ENCODE measurements around the gene ALDH1A2. TPM values are rescaled to one million over a fixed set of nuclear protein-coding genes. Genes with fewer than 3 reads are reported as not detected.

ALDH1A2 gene
- total and polyA plus RNA-seq, 11 donors = 1.9 to 63.3 (median 6.8) TPM

DNA sequence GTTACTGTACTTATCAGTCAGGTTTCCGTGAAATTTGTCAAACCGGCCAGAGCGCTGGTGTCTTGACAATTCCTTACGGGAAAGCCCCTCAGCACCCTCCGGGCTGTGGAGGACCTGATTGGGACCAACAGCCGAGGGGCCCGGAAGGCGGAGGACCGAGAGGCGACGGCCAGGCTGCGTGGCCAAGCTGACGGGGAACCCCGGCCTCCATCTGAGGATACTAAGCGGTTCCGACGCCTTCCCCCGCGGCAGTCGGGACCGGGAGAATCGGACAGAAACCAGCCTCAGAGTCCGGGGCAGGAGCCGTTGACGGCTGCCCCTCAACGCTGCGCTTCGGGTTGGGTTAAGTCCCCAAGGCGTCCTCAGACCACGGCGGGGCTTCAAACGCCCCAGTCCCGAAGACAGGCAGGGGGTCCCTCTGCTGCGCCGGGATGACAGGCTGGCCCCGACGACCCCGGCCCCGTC is 499 bp downstream of the ALDH1A2 start:
- 3 to 9% (median 5%) methylated on average over 7 to 39 of the region's 39 CpGs for WGBS, 4 donors
- peaks cover 6 to 68% (median 32%) of the 10 kb centered on the region in 9 donors for H3K27me3 ChIP-seq
- TF ChIP-seq CTCF (IDR thresholded peaks at IDR 0.05) (no peak), POLR2A (IDR thresholded peaks at IDR 0.05) (no peak)
- ATAC-seq (peak in 2 of 4 donors; percentile 23 to 29), DNase-seq (peak; percentile 20 to 60 (median 34))
- no peaks in the 10 kb centered on the region for H3K36me3 ChIP-seq
- no peaks in the 10 kb centered on the region for H3K9me3 ChIP-seq
- peak overlapping the region in 11 of 12 donors; percentile 3 to 86 (median 72) for H3K27ac ChIP-seq
- peaks cover 0 to 17% (median 1%) of the 10 kb centered on the region in 12 donors for H3K4me1 ChIP-seq
- intact Hi-C loops (cut with DNase I) = loop anchor here in 8 of 10 donors (5.0 to 10.0 kb wide), 5 partner anchors 198 to 510 kb away; no protein-coding TSS in a partner anchor
- peak overlapping the region; percentile 39 to 73 (median 62) for H3K4me3 ChIP-seq

- no peak for DNase-seq
- peaks cover 6 to 72% (median 32%) of the 10 kb centered on the region in 9 donors for H3K27me3 ChIP-seq
Measured at GRCh38 chr15:58064082-58064979, 1.2 kb downstream of the ALDH1A2 start.

DNA sequence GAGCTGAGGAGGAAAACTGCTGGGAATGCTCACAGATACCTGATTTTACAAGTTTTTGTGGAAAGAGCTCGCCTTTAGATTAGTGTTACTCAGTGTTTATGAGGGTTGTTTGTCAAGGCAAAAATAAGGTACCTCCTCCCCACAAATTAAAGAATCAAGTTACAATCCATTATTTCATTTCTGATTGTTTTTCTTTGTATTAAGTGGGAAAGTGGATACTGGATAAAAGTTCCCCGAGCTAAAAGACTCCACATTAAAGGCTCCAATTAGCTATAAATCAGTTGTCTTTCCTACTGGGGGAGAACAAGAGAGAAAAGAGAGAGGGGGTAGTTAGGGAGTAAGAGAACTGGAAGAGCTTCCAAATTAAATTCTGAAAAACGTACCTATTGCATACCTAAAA is 1.9 kb downstream of the ALDH1A2 start:
- Histone ChIP-seq H3K36me3 (no peaks in the 10 kb centered on the region), H3K27me3 (peaks cover 6 to 71% (median 32%) of the 10 kb centered on the region in 9 donors), H3K9me3 (no peaks in the 10 kb centered on the region), H3K4me1 (peaks cover 0 to 17% (median 1%) of the 10 kb centered on the region in 12 donors), H3K27ac (peak overlapping the region in 5 of 12 donors; percentile 37 to 86 (median 72)), H3K4me3 (peak overlapping the region in 8 of 12 donors; percentile 60 to 73 (median 62))
- intact Hi-C loops (cut with DNase I) = loop anchor here in 4 of 10 donors (10.0 kb wide), 2 partner anchors 399 to 509 kb away; no protein-coding TSS in a partner anchor
- TF ChIP-seq POLR2A (IDR thresholded peaks at IDR 0.05) (no peak), CTCF (IDR thresholded peaks at IDR 0.05) (no peak)
- WGBS, 4 donors = 59 to 67% (median 62%) methylated on average over 3 of the region's 3 CpGs
- DNase-seq = no peak
- ATAC-seq = no peak

More at GRCh38 chr15:58064082-58064979, 1.2 kb downstream of the ALDH1A2 start:
- ATAC-seq = no peak
- Histone ChIP-seq H3K4me1 (peaks cover 0 to 17% (median 1%) of the 10 kb centered on the region in 12 donors), H3K36me3 (no peaks in the 10 kb centered on the region), H3K9me3 (no peaks in the 10 kb centered on the region), H3K27ac (peak overlapping the region in 9 of 12 donors; percentile 18 to 86 (median 72)), H3K4me3 (peak overlapping the region in 11 of 12 donors; percentile 39 to 73 (median 62))
- intact Hi-C loops (cut with DNase I) = loop anchor here in 4 of 10 donors (10.0 kb wide), 2 partner anchors 400 to 510 kb away; no protein-coding TSS in a partner anchor
- 28 to 43% (median 33%) methylated on average over 22 of the region's 22 CpGs for WGBS, 4 donors
- TF ChIP-seq POLR2A (IDR thresholded peaks at IDR 0.05) = no peak
- no peak for TF ChIP-seq CTCF (IDR thresholded peaks at IDR 0.05)

DNA sequence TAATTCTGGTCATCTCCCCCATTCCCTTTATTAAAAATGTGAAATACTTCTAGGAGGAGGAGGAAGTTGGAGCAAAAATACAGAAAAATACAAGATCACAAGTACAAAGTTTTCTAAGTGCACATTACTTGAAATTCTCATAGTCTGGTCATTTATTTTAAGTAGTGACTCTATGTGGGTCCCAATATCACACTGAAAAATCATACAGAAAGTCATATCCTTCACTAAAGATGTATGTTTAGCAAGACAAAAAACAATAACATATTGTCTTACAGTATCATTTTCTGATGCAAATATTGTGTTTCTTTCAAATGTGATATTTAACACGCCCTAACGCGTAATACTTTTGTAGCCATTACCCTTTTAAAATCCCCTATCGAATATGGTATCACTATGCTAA is 2.5 kb downstream of the ALDH1A2 start:
- 81 to 88% (median 86%) methylated on average over 4 of the region's 4 CpGs for WGBS, 4 donors
- no peak for DNase-seq
- intact Hi-C loops (cut with DNase I) = loop anchor here in 4 of 10 donors (10.0 kb wide), 2 partner anchors 398 to 508 kb away; no protein-coding TSS in a partner anchor
- Histone ChIP-seq H3K4me1 (peaks cover 0 to 17% (median 1%) of the 10 kb centered on the region in 12 donors), H3K36me3 (no peaks in the 10 kb centered on the region), H3K9me3 (no peaks in the 10 kb centered on the region), H3K27ac (peak overlapping the region in 4 of 12 donors; percentile 37 to 86 (median 56)), H3K27me3 (peaks cover 6 to 73% (median 32%) of the 10 kb centered on the region in 9 donors), H3K4me3 (peak overlapping the region in 7 of 12 donors; percentile 16 to 73 (median 62))
- no peak for ATAC-seq
- TF ChIP-seq CTCF (IDR thresholded peaks at IDR 0.05) (no peak), POLR2A (IDR thresholded peaks at IDR 0.05) (no peak)
